NCI-H2171 treated with DMSO at 0.1 percent for 48 hours (cell line): ENCODE results near the gene IFIT1.
"Not testable (repeated sequence)": the region's sequence is repeated elsewhere in the genome, so short reads cannot be mapped to it uniquely, and the experiment has no call there.

Experiments
- DNase-seq: peaks from one replicate; lab custom pipeline; 2025; lab: John Stamatoyannopoulos, UW

Gene IFIT1

GRCh38 chr10:89440226-89441009, 48.0 kb downstream of the IFIT1 start:
- DNase-seq, result no peak

DNA sequence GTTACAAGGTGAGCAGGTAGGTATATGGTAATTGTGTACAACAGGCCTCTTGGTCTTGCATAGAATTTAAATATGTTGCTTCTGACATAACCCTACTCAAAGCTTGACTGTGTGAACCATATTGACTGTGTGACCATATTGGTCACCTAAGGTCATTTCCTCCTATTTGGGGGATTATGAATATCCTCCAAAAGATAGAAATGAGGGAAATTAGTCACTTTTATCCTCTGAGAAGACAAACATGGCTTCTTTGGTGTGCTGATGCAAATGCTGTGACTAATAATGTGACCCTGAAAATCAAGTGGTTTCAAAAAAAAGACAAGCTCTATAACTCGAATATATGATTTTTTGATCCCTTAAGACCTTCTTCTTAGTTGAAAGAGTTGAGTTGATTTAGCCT, 49.9 kb downstream of the IFIT1 start:
- DNase-seq, result no peak

DNA sequence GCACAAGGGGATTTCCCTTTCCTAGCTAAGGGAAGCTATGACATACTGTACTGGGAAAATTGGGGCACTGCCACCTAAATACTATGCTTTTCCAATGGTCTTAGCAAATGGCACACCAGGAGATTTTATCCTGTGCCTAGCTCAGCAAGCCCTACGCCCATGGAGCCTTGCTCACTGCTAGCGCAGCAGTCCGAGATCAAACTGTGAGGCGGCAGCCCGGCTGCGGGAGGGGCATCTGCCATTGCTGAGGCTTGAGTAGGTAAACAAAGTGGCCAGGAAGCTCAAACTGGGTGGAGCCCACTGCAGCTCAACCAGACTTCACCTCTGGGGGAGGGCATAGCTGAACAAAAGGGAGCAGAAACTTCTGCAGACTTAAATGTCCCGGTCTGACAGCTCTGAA, 52.4 kb downstream of the IFIT1 start:
- DNase-seq, result not testable (repeated sequence)

GRCh38 chr10:89450901-89451300, 58.5 kb downstream of the IFIT1 start:
- no peak for DNase-seq

- no peak for DNase-seq
Measured at GRCh38 chr10:89452193-89452592, 59.8 kb downstream of the IFIT1 start.

DNA sequence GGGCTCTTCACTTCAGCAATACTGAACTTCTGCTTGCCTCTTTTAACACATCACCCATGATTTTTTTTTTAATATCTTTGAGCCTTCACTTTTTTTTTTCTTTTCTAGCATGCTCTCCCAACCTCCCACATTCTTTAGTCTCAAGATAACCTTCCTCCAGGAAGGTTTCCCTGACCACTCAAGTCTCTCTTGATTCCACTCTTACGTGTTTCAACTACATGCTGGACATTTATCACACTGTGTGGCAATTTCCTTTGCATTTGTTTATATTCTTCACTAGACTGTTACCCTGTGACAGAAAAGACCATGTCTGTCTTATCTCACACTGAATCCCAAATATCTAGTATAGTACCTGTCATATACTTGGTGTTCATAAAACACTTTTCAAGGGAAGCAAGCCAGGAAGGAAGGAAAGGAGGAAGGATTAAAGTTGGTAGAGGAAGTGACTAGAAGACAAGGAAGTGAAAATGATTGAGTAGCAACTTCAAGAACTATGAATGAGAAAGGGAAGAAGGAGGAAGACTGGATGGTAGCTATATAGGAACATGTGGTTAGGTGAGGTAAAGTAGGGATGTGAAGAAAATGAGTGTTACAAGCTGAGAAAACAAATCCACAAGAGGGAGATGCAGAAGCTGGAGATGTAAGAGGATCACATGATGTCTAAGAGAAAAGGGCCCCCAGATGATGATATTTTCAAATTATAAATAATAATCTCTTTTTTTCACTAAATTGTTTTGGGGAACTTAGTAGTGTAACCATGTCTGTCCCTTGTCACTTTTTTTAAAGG, 62.3 kb downstream of the IFIT1 start:
- no peak for DNase-seq
